GM23338 (cell line): Measurements from ENCODE around the gene RPS14.

Experiments used
- CREB1 ChIP-seq: fragments of 250-450 bp; sonication (Bioruptor Pico); IDR thresholded peaks from 2 replicates; pipeline ENCODE4 v1.5.0; 2020; ENCODE audit warnings: low read depth, mild to moderate bottlenecking, moderate library complexity
- CTCF ChIP-seq, 2 experiments: fragments of 200-600 bp in 1 of 2; sonication (generic) in 1 of 2; conservative IDR thresholded peaks; 2 replicates each; pipeline versions ENCODE4 v1.5.1 to v1.6.1; 2016 to 2017; ENCODE audit warnings: antibody characterized with exemption in 2 of 2, low read depth in 2 of 2, mild to moderate bottlenecking in 2 of 2, moderate library complexity in 1 of 2
- ETS1 ChIP-seq: IDR thresholded peaks from 2 replicates; pipeline ENCODE4 v1.6.1; 2016; ENCODE audit warnings: antibody characterized with exemption
- EZH2 ChIP-seq: fragments of 200-600 bp; sonication (generic); IDR thresholded peaks from one replicate; pipeline ENCODE4 v1.8.0; 2017; ENCODE audit warnings: antibody characterized with exemption, mild to moderate bottlenecking, low read depth; ENCODE audit not compliant: unreplicated experiment
- EZH2phosphoT487 ChIP-seq: fragments of 200-600 bp; sonication (generic); IDR thresholded peaks from one replicate; pipeline ENCODE4 v1.8.1; 2018; ENCODE audit warnings: antibody characterized with exemption; ENCODE audit not compliant: unreplicated experiment
- JUNB ChIP-seq: IDR thresholded peaks from one replicate; pipeline ENCODE4 v1.6.1; 2016; ENCODE audit warnings: antibody characterized with exemption; ENCODE audit not compliant: unreplicated experiment
- POLR2AphosphoS5 ChIP-seq: IDR thresholded peaks from 2 replicates; pipeline ENCODE4 v1.6.1; 2016; ENCODE audit warnings: antibody characterized with exemption, low read depth
- REST ChIP-seq: IDR thresholded peaks from one replicate; pipeline ENCODE4 v1.6.1; 2018; ENCODE audit warnings: antibody characterized with exemption; ENCODE audit not compliant: unreplicated experiment
- STAT1 ChIP-seq: IDR thresholded peaks from one replicate; pipeline ENCODE4 v1.6.1; 2016; ENCODE audit warnings: antibody characterized with exemption; ENCODE audit not compliant: unreplicated experiment
- ZNF114 ChIP-seq: fragments of 250-450 bp; sonication (Bioruptor Pico); IDR thresholded peaks from 2 replicates; pipeline ENCODE4 v1.5.0; 2020; ENCODE audit warnings: mild to moderate bottlenecking, moderate library complexity
- ZNF331 ChIP-seq: fragments of 250-450 bp; sonication (Bioruptor Pico); IDR thresholded peaks from 2 replicates; pipeline ENCODE4 v1.5.0; 2020; ENCODE audit warnings: low read depth, mild to moderate bottlenecking, moderate library complexity

- TF ChIP-seq CTCF (conservative IDR thresholded peaks at IDR 0.05; ENCODE audit: low read depth in 2 of 2) (no peak), ETS1 (no peak), EZH2 (no peak), EZH2phosphoT487 (no peak), POLR2AphosphoS5 (no peak), JUNB (no peak), REST (no peak), STAT1 (no peak), CREB1 (CRISPR knock-in tag) (no peak), ZNF114 (CRISPR knock-in tag) (no peak), ZNF331 (CRISPR knock-in tag) (no peak)
Measured at GRCh38 chr5:150481708-150481965, 32.1 kb upstream of the RPS14 start.
